Measurements from ENCODE around the gene TSPAN16. TPM values are rescaled to one million over a fixed set of nuclear protein-coding genes. Genes with fewer than 3 reads are reported as not detected.
A peak's percentile ranks its signal among the peaks of the same experiment; 100 is the strongest.

Gene TSPAN16
- total RNA-seq, 6 experiments from 2014 or later: not detected

GRCh38 chr19:11322269-11323024 is 26.5 kb downstream of the TSPAN16 start:
- no peaks in the 10 kb centered on the region for H3K9me3 ChIP-seq
- DNase-seq (no peak), ATAC-seq (no peak)
- TF ChIP-seq, protein P1, sequence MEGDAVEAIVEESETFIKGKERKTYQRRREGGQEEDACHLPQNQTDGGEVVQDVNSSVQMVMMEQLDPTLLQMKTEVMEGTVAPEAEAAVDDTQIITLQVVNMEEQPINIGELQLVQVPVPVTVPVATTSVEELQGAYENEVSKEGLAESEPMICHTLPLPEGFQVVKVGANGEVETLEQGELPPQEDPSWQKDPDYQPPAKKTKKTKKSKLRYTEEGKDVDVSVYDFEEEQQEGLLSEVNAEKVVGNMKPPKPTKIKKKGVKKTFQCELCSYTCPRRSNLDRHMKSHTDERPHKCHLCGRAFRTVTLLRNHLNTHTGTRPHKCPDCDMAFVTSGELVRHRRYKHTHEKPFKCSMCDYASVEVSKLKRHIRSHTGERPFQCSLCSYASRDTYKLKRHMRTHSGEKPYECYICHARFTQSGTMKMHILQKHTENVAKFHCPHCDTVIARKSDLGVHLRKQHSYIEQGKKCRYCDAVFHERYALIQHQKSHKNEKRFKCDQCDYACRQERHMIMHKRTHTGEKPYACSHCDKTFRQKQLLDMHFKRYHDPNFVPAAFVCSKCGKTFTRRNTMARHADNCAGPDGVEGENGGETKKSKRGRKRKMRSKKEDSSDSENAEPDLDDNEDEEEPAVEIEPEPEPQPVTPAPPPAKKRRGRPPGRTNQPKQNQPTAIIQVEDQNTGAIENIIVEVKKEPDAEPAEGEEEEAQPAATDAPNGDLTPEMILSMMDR (IDR thresholded peaks at IDR 0.05): no peak
- TF ChIP-seq POLR2A (IDR thresholded peaks at IDR 0.05): no peak
- no peak overlapping the region for H3K27ac ChIP-seq
- no peak overlapping the region for H3K4me3 ChIP-seq
- WGBS (ENCODE audit: insufficient coverage, low coverage, low lambda C conversion rate, missing lambda C conversion rate): 63% methylated on average over 7 of the region's 7 CpGs
- H3K36me3 ChIP-seq: peaks cover 0 to 4% (median 0%) of the 10 kb centered on the region in 4 donors
- H3K4me1 ChIP-seq: peaks cover 0 to 12% (median 5%) of the 10 kb centered on the region in 4 donors
- no peaks in the 10 kb centered on the region for H3K27me3 ChIP-seq
- intact Hi-C loops (cut with DNase I): no loop called here

DNA sequence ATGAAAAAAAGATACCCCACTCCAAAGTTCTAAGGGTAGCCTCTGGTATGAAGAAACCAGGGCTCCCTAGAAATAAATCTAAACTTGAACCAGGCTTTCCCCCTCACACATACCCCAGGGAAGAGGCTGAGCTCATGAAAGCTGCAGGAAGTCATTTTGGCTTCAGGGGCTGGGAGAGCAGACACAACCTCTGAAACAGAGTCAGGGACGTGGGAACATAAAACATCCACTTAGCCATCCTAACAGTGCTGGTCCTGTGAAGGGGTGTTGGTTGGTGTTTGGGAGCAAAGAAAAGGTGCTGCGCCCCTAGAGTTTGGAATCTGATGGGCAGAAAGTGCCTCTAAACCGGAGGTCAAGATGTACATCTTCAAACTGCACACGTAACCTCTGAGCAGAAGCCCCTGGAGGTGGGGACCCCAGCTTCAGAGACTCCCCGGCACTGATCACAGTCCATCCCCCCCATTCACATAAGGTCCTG is 27.7 kb downstream of the TSPAN16 start:
- peak; percentile 4 for TF ChIP-seq POLR2A (IDR thresholded peaks at IDR 0.05)
- TF ChIP-seq, protein P1 (IDR thresholded peaks at IDR 0.05): no peak

DNA sequence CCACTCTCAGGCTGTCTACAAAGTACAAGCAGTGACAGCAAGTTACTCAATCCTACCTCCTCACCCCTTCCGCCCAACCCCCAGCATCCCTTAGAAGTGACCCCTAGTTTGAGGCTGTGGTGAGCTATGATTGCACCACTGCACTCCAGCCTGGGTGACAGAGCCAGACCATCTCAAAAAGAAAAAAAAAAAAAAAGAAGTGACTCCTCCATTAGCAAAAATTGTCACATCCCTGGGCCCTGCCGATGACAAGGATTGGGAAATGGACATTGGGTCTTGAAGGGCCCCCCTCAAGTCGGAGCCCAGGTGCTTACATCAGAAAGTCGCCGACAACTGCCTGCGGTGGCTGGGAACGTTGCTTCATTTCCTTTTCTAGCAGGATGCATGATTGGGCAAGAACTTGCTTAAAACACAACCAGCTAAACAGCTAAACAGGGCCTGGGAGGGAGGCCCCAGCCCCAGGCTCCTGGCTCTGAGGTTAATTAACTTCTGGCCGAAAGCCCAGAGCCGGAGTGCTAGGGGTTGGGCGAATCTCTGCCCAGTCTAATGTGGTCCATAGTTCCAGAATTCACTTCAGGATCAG is 28.2 kb downstream of the TSPAN16 start:
- DNase-seq: peak; percentile 73 to 85 (median 84)
- H3K36me3 ChIP-seq: peaks cover 0 to 4% (median 0%) of the 10 kb centered on the region in 4 donors
- no peaks in the 10 kb centered on the region for H3K9me3 ChIP-seq
- TF ChIP-seq POLR2A (IDR thresholded peaks at IDR 0.05): peak; percentile 5
- TF ChIP-seq, protein P1 (IDR thresholded peaks at IDR 0.05): no peak
- intact Hi-C loops (cut with DNase I): no loop called here
- no peaks in the 10 kb centered on the region for H3K27me3 ChIP-seq
- 0% methylated on average over 10 of the region's 10 CpGs for WGBS (ENCODE audit: insufficient coverage, low coverage, low lambda C conversion rate, missing lambda C conversion rate)
- peak overlapping the region in 1 of 3 donors; percentile 29 for H3K4me3 ChIP-seq
- ATAC-seq: peak; percentile 91 to 94 (median 94)
- peak overlapping the region; percentile 26 to 67 (median 59) for H3K27ac ChIP-seq
- H3K4me1 ChIP-seq: peaks cover 0 to 12% (median 5%) of the 10 kb centered on the region in 4 donors

More for the DNA sequence above, 27.7 kb downstream of the TSPAN16 start:
- ATAC-seq (peak in 1 of 4 donors; percentile 9), DNase-seq (no peak)
- Histone ChIP-seq H3K36me3 (peaks cover 0 to 4% (median 0%) of the 10 kb centered on the region in 4 donors), H3K9me3 (no peaks in the 10 kb centered on the region), H3K4me3 (no peak overlapping the region), H3K27me3 (no peaks in the 10 kb centered on the region), H3K27ac (peak overlapping the region in 2 of 3 donors; percentile 59 to 67), H3K4me1 (peaks cover 0 to 12% (median 5%) of the 10 kb centered on the region in 4 donors)
- 58% methylated on average over 2 of the region's 5 CpGs for WGBS (ENCODE audit: insufficient coverage, low coverage, low lambda C conversion rate, missing lambda C conversion rate)
- intact Hi-C loops (cut with DNase I): no loop called here

- DNase-seq: no peak
- peak overlapping the region; percentile 26 to 67 (median 29) for H3K27ac ChIP-seq
Measured at GRCh38 chr19:11324748-11325389, 28.9 kb downstream of the TSPAN16 start.

More at GRCh38 chr19:11324748-11325389, 28.9 kb downstream of the TSPAN16 start:
- no peaks in the 10 kb centered on the region for H3K27me3 ChIP-seq
- H3K9me3 ChIP-seq: no peaks in the 10 kb centered on the region
- TF ChIP-seq, protein P1 (IDR thresholded peaks at IDR 0.05): no peak
- TF ChIP-seq POLR2A (IDR thresholded peaks at IDR 0.05): no peak
- WGBS (ENCODE audit: insufficient coverage, low coverage, low lambda C conversion rate, missing lambda C conversion rate): 81% methylated on average over 8 of the region's 17 CpGs
- intact Hi-C loops (cut with DNase I): no loop called here
- peaks cover 0 to 12% (median 5%) of the 10 kb centered on the region in 4 donors for H3K4me1 ChIP-seq
- peak in 1 of 4 donors; percentile 2 for ATAC-seq
- no peak overlapping the region for H3K4me3 ChIP-seq
- peaks cover 0 to 4% (median 0%) of the 10 kb centered on the region in 4 donors for H3K36me3 ChIP-seq

Data from right lobe of liver (tissue), 6 donors.